ENCODE data around the gene DNAH3. TPM values are rescaled to one million over a fixed set of nuclear protein-coding genes. Genes with fewer than 3 reads are reported as not detected.

DNAH3 gene
- total RNA-seq, 1 experiment from 2014 or later: 0.57 TPM

- TF ChIP-seq E2F1 (CRISPR knock-in tag; IDR thresholded peaks at IDR 0.05) (no peak), GTF2I (CRISPR knock-in tag; conservative IDR thresholded peaks at IDR 0.05) (no peak), IRF1 (CRISPR knock-in tag; IDR thresholded peaks at IDR 0.05) (no peak), ETV6 (CRISPR knock-in tag; IDR thresholded peaks at IDR 0.05) (no peak), ATF2 (CRISPR knock-in tag; IDR thresholded peaks at IDR 0.05; ENCODE audit: borderline replicate concordance, low read depth) (no peak), CREM (CRISPR knock-in tag; IDR thresholded peaks at IDR 0.05) (no peak), TEAD1 (CRISPR knock-in tag; IDR thresholded peaks at IDR 0.05) (no peak), ZNF416 (CRISPR knock-in tag; IDR thresholded peaks at IDR 0.05) (no peak), FOXP1 (CRISPR knock-in tag; IDR thresholded peaks at IDR 0.05; ENCODE audit: borderline replicate concordance) (no peak), OVOL2 (CRISPR knock-in tag; IDR thresholded peaks at IDR 0.05; ENCODE audit: borderline replicate concordance) (no peak)
Measured at GRCh38 chr16:21183995-21184394, 33.3 kb upstream of the DNAH3 start (continued).

- POLR2A ChIA-PET: no interaction called here
- Mint-ChIP-seq H3K36me3 (peaks cover 84% of the 10 kb centered on the region), H3K4me1 (no peaks in the 10 kb centered on the region), H3K9me3 (peaks cover 49% of the 10 kb centered on the region), H3K27me3 (ENCODE audit: low read depth) (no peaks in the 10 kb centered on the region), H3K27ac (no peak overlapping the region), H3K4me3 (no peak overlapping the region)
- DNase-seq (ENCODE audit: low spot score) (no peak), ATAC-seq (no peak)
- CTCF ChIA-PET: interaction anchor here (1.0 to 1.3 kb wide), 2 partner anchors 9 to 121 kb away, joined by 3 to 6 read pairs; no protein-coding TSS in a partner anchor
- TF ChIP-seq GRHL2 (CRISPR knock-in tag; IDR thresholded peaks at IDR 0.05; ENCODE audit: insufficient replicate concordance, severe bottlenecking) (no peak), FOXK1 (CRISPR knock-in tag; IDR thresholded peaks at IDR 0.05) (no peak), HMGA2 (CRISPR knock-in tag; IDR thresholded peaks at IDR 0.05) (no peak), ATF6 (CRISPR knock-in tag; IDR thresholded peaks at IDR 0.05) (no peak), SOX15 (CRISPR knock-in tag; IDR thresholded peaks at IDR 0.05) (no peak), E2F4 (CRISPR knock-in tag; IDR thresholded peaks at IDR 0.05; ENCODE audit: borderline replicate concordance, low read depth) (no peak), ZNF121 (CRISPR knock-in tag; IDR thresholded peaks at IDR 0.05) (no peak)
Measured at GRCh38 chr16:21179983-21180365, 29.3 kb upstream of the DNAH3 start.

- Mint-ChIP-seq H3K27me3 (ENCODE audit: low read depth) (no peaks in the 10 kb centered on the region), H3K36me3 (peaks cover 87% of the 10 kb centered on the region), H3K4me1 (no peaks in the 10 kb centered on the region), H3K9me3 (peaks cover 46% of the 10 kb centered on the region), H3K4me3 (no peak overlapping the region), H3K27ac (no peak overlapping the region)
- TF ChIP-seq ESRRA (CRISPR knock-in tag; IDR thresholded peaks at IDR 0.05; ENCODE audit: borderline replicate concordance): no peak
- POLR2A ChIA-PET: no interaction called here
- DNase-seq (ENCODE audit: low spot score): no peak
- no peak for ATAC-seq
- CTCF ChIA-PET: interaction anchor here (1.0 kb wide), 1 partner anchor 9 kb away, joined by 3 read pairs; no protein-coding TSS in a partner anchor
Measured at GRCh38 chr16:21179126-21179982, 28.7 kb upstream of the DNAH3 start.
